BLaER1 treated with 17β-estradiol and CSF1 and Interleukin-3, amounts not matched to agents 10 nM and 100 nM (cell line): ENCODE results near the gene POLRMT.

Experiments used
- H3K27ac ChIP-seq, 11 experiments: shearing (Covaris generic); formaldehyde crosslinking; 2 replicates each; pipeline ENCODE4 v1.8.1; 2022
- H3K27me3 ChIP-seq, 11 experiments: shearing (Covaris generic); formaldehyde crosslinking; 2 replicates each; pipeline ENCODE4 v1.8.1; 2022
- H3K36me3 ChIP-seq, 11 experiments: shearing (Covaris generic); formaldehyde crosslinking; 2 replicates each; pipeline ENCODE4 v1.8.1; 2022
- H3K4me1 ChIP-seq, 10 experiments: shearing (Covaris generic); formaldehyde crosslinking; 2 replicates each; pipeline ENCODE4 v1.8.1; 2022
- H3K4me2 ChIP-seq, 11 experiments: shearing (Covaris generic); formaldehyde crosslinking; 2 replicates each; pipeline ENCODE4 v1.8.1; 2022
- H3K4me3 ChIP-seq, 10 experiments: shearing (Covaris generic); formaldehyde crosslinking; 2 replicates each; pipeline ENCODE4 v1.8.1; 2022
- H3K9ac ChIP-seq, 11 experiments: shearing (Covaris generic); formaldehyde crosslinking; 2 replicates each; pipeline ENCODE4 v1.8.1; 2022
- H3K9me3 ChIP-seq, 11 experiments: shearing (Covaris generic); formaldehyde crosslinking; replicated peaks in 1 of 11; 2 replicates each; pipeline ENCODE4 v1.8.1; 2022
- H4K20me1 ChIP-seq, 11 experiments: shearing (Covaris generic); formaldehyde crosslinking; 2 replicates each; pipeline ENCODE4 v1.8.1; 2022
- Cebpa-rat ChIP-seq, 11 experiments: shearing (Covaris generic); IDR thresholded peaks; 2 replicates each; pipeline ENCODE4 v1.8.1; 2022

The POLRMT gene

DNA sequence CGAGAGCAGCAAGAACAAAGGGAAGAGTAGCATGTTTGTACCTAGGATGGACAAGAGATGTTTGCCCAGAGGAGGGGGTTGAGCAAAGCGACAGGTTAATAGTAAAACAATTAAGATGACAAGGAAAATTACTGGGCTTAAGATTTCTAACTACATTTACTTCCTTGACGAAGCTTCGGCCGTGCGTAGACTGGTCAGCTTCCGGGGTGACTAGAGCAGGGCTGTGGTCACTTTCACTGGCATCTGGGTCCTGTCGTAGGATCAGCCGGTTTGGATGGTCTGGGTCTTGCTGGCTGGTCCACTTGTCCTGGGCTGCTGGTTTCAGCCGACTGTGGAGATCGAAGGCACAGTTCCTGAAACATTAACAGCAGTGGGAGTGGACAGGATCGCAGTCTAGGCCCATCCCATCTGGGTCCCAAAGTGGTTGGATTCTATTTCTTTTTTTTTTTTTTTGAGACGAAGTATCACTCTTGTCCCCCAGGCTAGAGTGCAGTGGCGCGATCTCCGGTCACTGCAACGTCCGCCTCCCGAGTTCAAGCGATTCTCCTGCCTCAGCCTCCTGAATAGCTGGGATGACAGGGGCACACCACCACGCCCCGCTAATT lies 65.9 kb downstream of the POLRMT start:
- no peaks in the 10 kb centered on the region for H4K20me1 ChIP-seq
- H3K27me3 ChIP-seq, result no peaks in the 10 kb centered on the region
- peaks cover 5 to 24% (median 12%) of the 10 kb centered on the region in 11 experiments; a peak in 20 of 22 replicates for H3K9me3 ChIP-seq
- no peak for TF ChIP-seq Cebpa-rat (IDR thresholded peaks at IDR 0.05)
- H3K36me3 ChIP-seq, result peaks cover 0 to 12% (median 5%) of the 10 kb centered on the region in 11 experiments; a peak in 8 of 22 replicates
- no peak overlapping the region for H3K4me3 ChIP-seq
- no peak overlapping the region for H3K9ac ChIP-seq
- no peak overlapping the region for H3K27ac ChIP-seq
- H3K4me1 ChIP-seq, result peaks cover 0 to 15% (median 9%) of the 10 kb centered on the region in 10 experiments; a peak in 13 of 20 replicates
- H3K4me2 ChIP-seq, result no peak overlapping the region
